Measurements from ENCODE around the gene ATRNL1. TPM values are rescaled to one million over a fixed set of nuclear protein-coding genes. Genes with fewer than 3 reads are reported as not detected.
A peak's percentile ranks its signal among the peaks of the same experiment; 100 is the strongest.
"Not testable (repeated sequence)": the region's sequence is repeated elsewhere in the genome, so short reads cannot be mapped to it uniquely, and the experiment has no call there.

The ATRNL1 gene
- total and polyA plus RNA-seq, 4 donors: 2.6 to 41.0 (median 15.1) TPM

- H3K27ac ChIP-seq (ENCODE audit: low read depth in 1 of 2, low read length in 2 of 2): no peak overlapping the region
- no peak for DNase-seq
- intact Hi-C loops (cut with DNase I): no loop called here
- no peaks in the 10 kb centered on the region for H3K27me3 ChIP-seq (ENCODE audit: control insufficient read depth in 1 of 2, insufficient read depth in 2 of 2, low read length in 1 of 2)
- H3K4me3 ChIP-seq (ENCODE audit: low read length in 2 of 2): no peak overlapping the region
- H3K4me1 ChIP-seq (ENCODE audit: control insufficient read depth in 1 of 2, insufficient read depth in 2 of 2, low read length in 2 of 2): no peaks in the 10 kb centered on the region
- ATAC-seq (ENCODE audit: low FRiP score): no peak
- H3K36me3 ChIP-seq (ENCODE audit: control insufficient read depth in 1 of 2, insufficient read depth in 2 of 2, low read length in 1 of 2): no peaks in the 10 kb centered on the region
- H3K9me3 ChIP-seq (ENCODE audit: control insufficient read depth, low read length): peaks cover 2% of the 10 kb centered on the region
These were observed 708.3 kb downstream of the ATRNL1 start for GRCh38 chr10:115801457-115801856.

GRCh38 chr10:115801992-115802391 lies 708.8 kb downstream of the ATRNL1 start:
- no peak for ATAC-seq (ENCODE audit: low FRiP score)
- WGBS, 2 donors: 73 to 83% methylated on average over 2 of the region's 2 CpGs
- Histone ChIP-seq H3K9me3 (ENCODE audit: control insufficient read depth, low read length) (peaks cover 2% of the 10 kb centered on the region), H3K27ac (ENCODE audit: low read depth in 1 of 2, low read length in 2 of 2) (no peak overlapping the region), H3K4me1 (ENCODE audit: control insufficient read depth in 1 of 2, insufficient read depth in 2 of 2, low read length in 2 of 2) (no peaks in the 10 kb centered on the region), H3K4me3 (ENCODE audit: low read length in 2 of 2) (no peak overlapping the region), H3K27me3 (ENCODE audit: control insufficient read depth in 1 of 2, insufficient read depth in 2 of 2, low read length in 1 of 2) (no peaks in the 10 kb centered on the region), H3K36me3 (ENCODE audit: control insufficient read depth in 1 of 2, insufficient read depth in 2 of 2, low read length in 1 of 2) (no peaks in the 10 kb centered on the region)
- DNase-seq: no peak
- intact Hi-C loops (cut with DNase I): no loop called here

DNA sequence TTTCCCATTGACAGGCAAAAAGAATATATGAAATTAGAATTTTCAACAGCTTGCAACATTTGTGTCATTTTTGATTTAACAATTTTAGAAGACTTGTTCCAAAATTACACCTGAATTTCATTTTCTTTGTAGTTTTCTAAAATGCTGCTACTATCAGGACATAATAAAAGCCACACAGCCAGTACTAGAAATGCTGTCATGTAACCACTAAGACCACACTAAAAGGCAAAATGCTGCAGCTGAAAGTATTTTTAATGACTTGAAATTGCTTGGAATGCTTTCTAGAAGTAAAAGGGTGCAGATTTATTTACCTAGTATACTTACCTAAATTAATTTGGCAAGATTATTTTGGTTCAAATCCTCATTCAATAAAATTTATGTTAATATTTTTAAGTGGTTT lies 709.7 kb downstream of the ATRNL1 start:
- Histone ChIP-seq H3K4me3 (ENCODE audit: low read length in 2 of 2) (no peak overlapping the region), H3K27me3 (ENCODE audit: control insufficient read depth in 1 of 2, insufficient read depth in 2 of 2, low read length in 1 of 2) (no peaks in the 10 kb centered on the region), H3K4me1 (ENCODE audit: control insufficient read depth in 1 of 2, insufficient read depth in 2 of 2, low read length in 2 of 2) (no peaks in the 10 kb centered on the region), H3K36me3 (ENCODE audit: control insufficient read depth in 1 of 2, insufficient read depth in 2 of 2, low read length in 1 of 2) (no peaks in the 10 kb centered on the region), H3K9me3 (ENCODE audit: control insufficient read depth, low read length) (peaks cover 2% of the 10 kb centered on the region), H3K27ac (ENCODE audit: low read depth in 1 of 2, low read length in 2 of 2) (no peak overlapping the region)
- intact Hi-C loops (cut with DNase I): no loop called here
- DNase-seq (no peak), ATAC-seq (ENCODE audit: low FRiP score) (no peak)

- Histone ChIP-seq H3K36me3 (ENCODE audit: control insufficient read depth in 1 of 2, insufficient read depth in 2 of 2, low read length in 1 of 2) (no peaks in the 10 kb centered on the region), H3K9me3 (ENCODE audit: control insufficient read depth, low read length) (no peaks in the 10 kb centered on the region), H3K27ac (ENCODE audit: low read depth in 1 of 2, low read length in 2 of 2) (no peak overlapping the region), H3K27me3 (ENCODE audit: control insufficient read depth in 1 of 2, insufficient read depth in 2 of 2, low read length in 1 of 2) (no peaks in the 10 kb centered on the region), H3K4me1 (ENCODE audit: control insufficient read depth in 1 of 2, insufficient read depth in 2 of 2, low read length in 2 of 2) (no peaks in the 10 kb centered on the region), H3K4me3 (ENCODE audit: low read length in 2 of 2) (no peak overlapping the region)
- no peak for ATAC-seq (ENCODE audit: low FRiP score)
- intact Hi-C loops (cut with DNase I): no loop called here
- WGBS, 2 donors: 47 to 58% methylated on average over 2 of the region's 2 CpGs
- DNase-seq: no peak
These were observed 721.4 kb downstream of the ATRNL1 start for GRCh38 chr10:115814542-115814941.

GRCh38 chr10:115818012-115818411 lies 724.8 kb downstream of the ATRNL1 start:
- no peaks in the 10 kb centered on the region for H3K9me3 ChIP-seq (ENCODE audit: control insufficient read depth, low read length)
- DNase-seq (no peak), ATAC-seq (ENCODE audit: low FRiP score) (no peak)
- 18 to 19% methylated on average over 2 of the region's 2 CpGs for WGBS, 2 donors
- no peaks in the 10 kb centered on the region for H3K36me3 ChIP-seq (ENCODE audit: control insufficient read depth in 1 of 2, insufficient read depth in 2 of 2, low read length in 1 of 2)
- no peaks in the 10 kb centered on the region for H3K27me3 ChIP-seq (ENCODE audit: control insufficient read depth in 1 of 2, insufficient read depth in 2 of 2, low read length in 1 of 2)
- H3K4me3 ChIP-seq (ENCODE audit: low read length in 2 of 2): no peak overlapping the region
- intact Hi-C loops (cut with DNase I): no loop called here
- no peaks in the 10 kb centered on the region for H3K4me1 ChIP-seq (ENCODE audit: control insufficient read depth in 1 of 2, insufficient read depth in 2 of 2, low read length in 2 of 2)
- H3K27ac ChIP-seq (ENCODE audit: low read depth in 1 of 2, low read length in 2 of 2): no peak overlapping the region

GRCh38 chr10:115826396-115826795 lies 733.2 kb downstream of the ATRNL1 start:
- H3K9me3 ChIP-seq (ENCODE audit: control insufficient read depth, low read length): no peaks in the 10 kb centered on the region
- H3K36me3 ChIP-seq (ENCODE audit: control insufficient read depth in 1 of 2, insufficient read depth in 2 of 2, low read length in 1 of 2): no peaks in the 10 kb centered on the region
- H3K4me3 ChIP-seq (ENCODE audit: low read length in 2 of 2): no peak overlapping the region
- 90 to 95% methylated on average over 9 of the region's 9 CpGs for WGBS, 2 donors
- no peaks in the 10 kb centered on the region for H3K27me3 ChIP-seq (ENCODE audit: control insufficient read depth in 1 of 2, insufficient read depth in 2 of 2, low read length in 1 of 2)
- no peak overlapping the region for H3K27ac ChIP-seq (ENCODE audit: low read depth in 1 of 2, low read length in 2 of 2)
- ATAC-seq (ENCODE audit: low FRiP score) (no peak), DNase-seq (no peak)
- intact Hi-C loops (cut with DNase I): no loop called here
- H3K4me1 ChIP-seq (ENCODE audit: control insufficient read depth in 1 of 2, insufficient read depth in 2 of 2, low read length in 2 of 2): no peaks in the 10 kb centered on the region

DNA sequence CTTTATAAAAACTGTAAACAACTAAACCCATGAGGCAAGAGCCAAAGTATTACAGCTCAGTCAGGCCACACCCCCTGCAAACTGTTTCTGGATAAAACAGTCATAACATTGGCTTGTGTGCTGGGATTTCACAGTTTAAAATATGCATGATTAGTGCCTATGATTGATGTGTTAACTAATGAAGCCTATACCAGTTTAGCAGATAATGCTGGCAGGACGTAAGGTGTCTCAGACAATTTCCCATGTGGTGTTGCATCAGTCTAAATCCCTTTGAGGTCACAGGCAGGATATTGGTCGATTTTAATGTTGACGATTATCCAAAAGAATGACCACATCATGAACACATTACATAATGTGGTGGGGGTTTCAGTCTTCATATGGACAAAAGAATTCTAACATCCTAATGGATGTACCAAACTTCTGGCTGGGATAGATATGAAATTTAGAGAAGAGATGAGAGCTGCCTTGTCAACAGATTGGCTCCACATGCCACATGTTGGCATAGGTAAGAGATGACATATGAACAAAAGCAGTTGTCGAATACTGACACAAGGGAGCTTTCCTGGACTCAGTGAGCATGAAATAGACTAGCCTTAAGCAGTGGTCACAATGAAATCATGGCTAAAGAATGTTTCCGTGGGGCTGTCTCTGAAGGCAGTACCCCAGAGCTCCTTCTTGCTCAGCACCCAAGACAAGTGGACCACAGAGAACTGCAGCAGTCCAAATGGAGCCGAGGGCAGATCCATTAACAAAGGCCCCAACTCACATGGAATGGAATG lies 734.3 kb downstream of the ATRNL1 start:
- intact Hi-C loops (cut with DNase I): no loop called here
- Histone ChIP-seq H3K9me3 (ENCODE audit: control insufficient read depth, low read length) (no peaks in the 10 kb centered on the region), H3K27ac (ENCODE audit: low read depth in 1 of 2, low read length in 2 of 2) (no peak overlapping the region), H3K27me3 (ENCODE audit: control insufficient read depth in 1 of 2, insufficient read depth in 2 of 2, low read length in 1 of 2) (no peaks in the 10 kb centered on the region), H3K4me3 (ENCODE audit: low read length in 2 of 2) (no peak overlapping the region), H3K4me1 (ENCODE audit: control insufficient read depth in 1 of 2, insufficient read depth in 2 of 2, low read length in 2 of 2) (no peaks in the 10 kb centered on the region), H3K36me3 (ENCODE audit: control insufficient read depth in 1 of 2, insufficient read depth in 2 of 2, low read length in 1 of 2) (no peaks in the 10 kb centered on the region)
- WGBS, 2 donors: 85 to 86% methylated on average over 6 of the region's 6 CpGs
- ATAC-seq (ENCODE audit: low FRiP score): peak; percentile 46
- DNase-seq: no peak

- ATAC-seq (ENCODE audit: low FRiP score); intact Hi-C loops (cut with DNase I); DNase-seq; H3K27ac ChIP-seq (ENCODE audit: low read depth in 1 of 2, low read length in 2 of 2); H3K4me3 ChIP-seq (ENCODE audit: low read length in 2 of 2); H3K9me3 ChIP-seq (ENCODE audit: control insufficient read depth, low read length); H3K27me3 ChIP-seq (ENCODE audit: control insufficient read depth in 1 of 2, insufficient read depth in 2 of 2, low read length in 1 of 2); H3K36me3 ChIP-seq (ENCODE audit: control insufficient read depth in 1 of 2, insufficient read depth in 2 of 2, low read length in 1 of 2); H3K4me1 ChIP-seq (ENCODE audit: control insufficient read depth in 1 of 2, insufficient read depth in 2 of 2, low read length in 2 of 2): not testable (repeated sequence)
- 88 to 89% methylated on average over 4 of the region's 4 CpGs for WGBS, 2 donors
These were observed 735.0 kb downstream of the ATRNL1 start for GRCh38 chr10:115828182-115828581.

DNA sequence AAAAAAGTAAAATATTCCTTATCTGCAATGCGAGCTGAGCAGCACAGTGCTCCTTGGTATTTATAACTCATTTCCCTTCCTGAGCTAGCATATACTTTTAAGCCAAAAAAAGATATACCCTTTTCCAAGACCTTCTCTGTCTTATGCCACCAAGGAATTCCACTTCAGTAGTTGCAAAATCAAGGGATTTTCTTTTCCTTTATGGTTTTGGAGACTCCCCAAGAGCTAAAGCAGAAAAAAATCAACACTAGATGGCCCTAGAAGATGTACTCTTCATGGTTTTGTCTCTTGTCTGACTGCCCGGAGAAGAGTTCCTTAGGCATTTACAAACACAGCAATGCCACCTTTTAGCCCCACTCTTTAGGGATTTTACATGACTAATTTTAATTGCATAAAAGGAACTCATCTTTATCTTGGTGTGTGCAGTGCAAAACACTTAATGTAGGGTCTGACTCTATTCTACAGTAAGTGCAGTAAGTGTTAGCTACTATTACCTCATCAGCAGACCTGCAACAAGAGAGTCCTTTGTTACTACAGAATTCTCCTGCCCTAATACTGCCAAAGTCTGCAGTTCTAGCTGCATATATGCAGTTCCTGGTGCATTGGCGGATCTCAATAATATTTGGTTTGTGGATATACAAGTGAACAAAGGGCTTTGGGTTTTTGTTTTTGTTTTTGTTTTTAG lies 736.5 kb downstream of the ATRNL1 start:
- Histone ChIP-seq H3K36me3 (ENCODE audit: control insufficient read depth in 1 of 2, insufficient read depth in 2 of 2, low read length in 1 of 2) (no peaks in the 10 kb centered on the region), H3K27ac (ENCODE audit: low read depth in 1 of 2, low read length in 2 of 2) (no peak overlapping the region), H3K27me3 (ENCODE audit: control insufficient read depth in 1 of 2, insufficient read depth in 2 of 2, low read length in 1 of 2) (no peaks in the 10 kb centered on the region), H3K9me3 (ENCODE audit: control insufficient read depth, low read length) (no peaks in the 10 kb centered on the region), H3K4me3 (ENCODE audit: low read length in 2 of 2) (no peak overlapping the region), H3K4me1 (ENCODE audit: control insufficient read depth in 1 of 2, insufficient read depth in 2 of 2, low read length in 2 of 2) (no peaks in the 10 kb centered on the region)
- DNase-seq (no peak), ATAC-seq (ENCODE audit: low FRiP score) (no peak)
- 56 to 57% methylated on average over 3 of the region's 3 CpGs for WGBS, 2 donors
- intact Hi-C loops (cut with DNase I): no loop called here

All from aorta (tissue), 5 donors.